Neural crest cell (in vitro differentiated cells): ENCODE results near the gene PEPD. TPM values are rescaled to one million over a fixed set of nuclear protein-coding genes. Genes with fewer than 3 reads are reported as not detected.

Source experiments
- DNase-seq: peaks from one replicate; pipeline ENCODE4 v3.0.0; 2021; ENCODE audit warnings: low read depth, mixed read lengths, low spot score
- H3K27ac Mint-ChIP-seq: one replicate; pipeline ENCODE4 v1.8.0; 2021; ENCODE audit warnings: mild to moderate bottlenecking, mixed read lengths; ENCODE audit not compliant: unreplicated experiment
- H3K27me3 Mint-ChIP-seq: 2 replicates; pipeline ENCODE4 v1.8.0; 2021; ENCODE audit warnings: low read depth, mild to moderate bottlenecking, mixed read lengths
- H3K36me3 Mint-ChIP-seq: 2 replicates; pipeline ENCODE4 v1.8.0; 2021; ENCODE audit warnings: low read depth, mild to moderate bottlenecking, mixed read lengths
- H3K4me1 Mint-ChIP-seq: 2 replicates; pipeline ENCODE4 v1.8.0; 2021; ENCODE audit warnings: mixed read lengths
- H3K4me3 Mint-ChIP-seq: one replicate; pipeline ENCODE4 v1.8.0; 2021; ENCODE audit warnings: mild to moderate bottlenecking, mixed read lengths
- H3K9me3 Mint-ChIP-seq: 2 replicates; pipeline ENCODE4 v1.8.0; 2021; ENCODE audit warnings: mixed read lengths
- total RNA-seq: library from RNA; stranded (reverse); gene quantifications from 2 replicates; pipeline ENCODE4 v1.2.1, GENCODE V29; 2021
- TF ChIP-seq, protein P1 (sequence below): fragments of 200-600 bp; sonication (generic); conservative IDR thresholded peaks from 2 replicates; pipeline ENCODE4 v1.5.0; 2021; ENCODE audit warnings: antibody characterized with exemption, mild to moderate bottlenecking

The PEPD gene
- total RNA-seq, 1 donor from 2014 or later = 39.0 TPM

DNA sequence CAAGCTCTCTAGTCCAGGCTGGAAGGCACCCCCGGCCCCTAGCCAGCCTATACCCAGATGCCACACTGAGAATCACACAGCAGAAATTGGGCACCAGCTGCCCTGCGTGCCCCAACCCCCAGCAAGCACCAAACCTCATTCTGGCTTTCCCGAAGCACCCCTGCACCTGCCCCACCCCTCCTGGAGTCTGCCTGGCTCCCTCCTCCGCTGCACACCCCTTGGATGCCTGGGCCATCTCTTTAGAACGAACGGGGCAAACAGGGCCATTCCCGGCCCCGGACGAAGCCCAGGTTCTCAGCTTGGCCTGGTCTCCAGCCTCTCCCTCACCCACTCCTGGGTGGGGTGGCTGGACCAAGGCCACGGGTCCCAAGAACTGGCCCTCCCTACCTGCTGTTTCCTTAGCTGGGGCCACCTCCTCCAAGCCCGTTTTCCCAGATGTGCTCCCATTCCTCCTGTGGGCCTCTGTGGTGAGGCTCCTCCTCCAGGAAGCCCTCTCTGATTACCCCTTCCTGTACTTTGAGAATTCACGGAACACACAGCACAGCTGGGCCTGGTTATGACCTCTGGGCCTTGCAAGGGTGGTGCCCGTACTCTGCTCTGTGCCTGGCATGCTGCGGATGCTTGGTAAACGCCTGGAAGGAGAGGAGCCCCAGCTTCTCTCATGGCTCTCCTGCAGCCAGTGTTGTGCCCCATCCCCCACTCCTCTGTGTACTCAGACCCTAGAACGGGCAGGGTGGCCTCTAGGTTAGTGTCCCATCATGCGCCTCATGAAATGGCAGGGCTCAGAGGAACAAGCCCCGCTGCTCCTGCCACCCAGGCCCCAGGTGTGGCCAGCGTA lies 126.6 kb downstream of the PEPD start:
- no peak for DNase-seq
- H3K4me1 Mint-ChIP-seq = peaks cover 4% of the 10 kb centered on the region
- no peaks in the 10 kb centered on the region for H3K36me3 Mint-ChIP-seq
- H3K4me3 Mint-ChIP-seq = no peak overlapping the region
- no peaks in the 10 kb centered on the region for H3K27me3 Mint-ChIP-seq
- no peak overlapping the region for H3K27ac Mint-ChIP-seq
- H3K9me3 Mint-ChIP-seq = no peaks in the 10 kb centered on the region
- TF ChIP-seq, protein P1, sequence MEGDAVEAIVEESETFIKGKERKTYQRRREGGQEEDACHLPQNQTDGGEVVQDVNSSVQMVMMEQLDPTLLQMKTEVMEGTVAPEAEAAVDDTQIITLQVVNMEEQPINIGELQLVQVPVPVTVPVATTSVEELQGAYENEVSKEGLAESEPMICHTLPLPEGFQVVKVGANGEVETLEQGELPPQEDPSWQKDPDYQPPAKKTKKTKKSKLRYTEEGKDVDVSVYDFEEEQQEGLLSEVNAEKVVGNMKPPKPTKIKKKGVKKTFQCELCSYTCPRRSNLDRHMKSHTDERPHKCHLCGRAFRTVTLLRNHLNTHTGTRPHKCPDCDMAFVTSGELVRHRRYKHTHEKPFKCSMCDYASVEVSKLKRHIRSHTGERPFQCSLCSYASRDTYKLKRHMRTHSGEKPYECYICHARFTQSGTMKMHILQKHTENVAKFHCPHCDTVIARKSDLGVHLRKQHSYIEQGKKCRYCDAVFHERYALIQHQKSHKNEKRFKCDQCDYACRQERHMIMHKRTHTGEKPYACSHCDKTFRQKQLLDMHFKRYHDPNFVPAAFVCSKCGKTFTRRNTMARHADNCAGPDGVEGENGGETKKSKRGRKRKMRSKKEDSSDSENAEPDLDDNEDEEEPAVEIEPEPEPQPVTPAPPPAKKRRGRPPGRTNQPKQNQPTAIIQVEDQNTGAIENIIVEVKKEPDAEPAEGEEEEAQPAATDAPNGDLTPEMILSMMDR = no peak

DNA sequence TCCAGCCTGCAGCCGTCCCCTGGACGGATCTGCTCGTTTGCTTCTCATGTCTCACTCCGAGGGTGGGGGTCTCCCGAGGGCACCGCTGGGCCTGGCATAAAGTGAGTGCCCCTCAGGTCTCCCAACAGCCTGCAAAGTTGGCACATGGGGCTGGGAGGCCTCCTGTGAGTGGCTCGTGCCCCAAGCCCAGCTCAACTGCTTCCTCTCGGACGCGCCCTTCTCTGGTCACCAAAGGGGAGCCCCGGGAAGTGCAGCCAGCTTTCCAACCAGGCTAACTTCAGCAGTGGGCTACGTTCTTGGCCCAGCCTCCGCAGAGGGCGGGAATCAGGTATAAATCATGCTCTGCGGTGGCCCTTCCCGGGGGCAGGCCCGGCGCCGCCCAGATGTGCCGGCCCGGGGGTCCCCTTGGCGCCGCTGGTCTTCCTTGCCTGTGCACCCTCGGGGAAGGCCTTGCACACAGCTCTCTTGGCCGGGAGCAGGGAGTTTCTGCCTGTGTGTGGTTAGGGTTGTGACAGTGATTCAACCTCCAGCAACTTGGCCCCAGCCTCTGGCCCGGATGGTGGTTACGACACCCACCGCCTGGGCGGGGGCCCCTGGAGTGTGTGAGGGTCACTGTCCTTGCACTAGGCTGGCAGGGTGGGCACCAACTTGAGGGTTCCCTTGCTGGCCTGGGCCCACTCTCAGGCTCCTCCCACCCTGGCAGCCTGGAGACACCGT lies 127.4 kb downstream of the PEPD start:
- H3K4me1 Mint-ChIP-seq = peaks cover 4% of the 10 kb centered on the region
- TF ChIP-seq, protein P1 = no peak
- H3K9me3 Mint-ChIP-seq = no peaks in the 10 kb centered on the region
- H3K36me3 Mint-ChIP-seq = no peaks in the 10 kb centered on the region
- H3K4me3 Mint-ChIP-seq = no peak overlapping the region
- H3K27me3 Mint-ChIP-seq = no peaks in the 10 kb centered on the region
- no peak overlapping the region for H3K27ac Mint-ChIP-seq
- no peak for DNase-seq

DNA sequence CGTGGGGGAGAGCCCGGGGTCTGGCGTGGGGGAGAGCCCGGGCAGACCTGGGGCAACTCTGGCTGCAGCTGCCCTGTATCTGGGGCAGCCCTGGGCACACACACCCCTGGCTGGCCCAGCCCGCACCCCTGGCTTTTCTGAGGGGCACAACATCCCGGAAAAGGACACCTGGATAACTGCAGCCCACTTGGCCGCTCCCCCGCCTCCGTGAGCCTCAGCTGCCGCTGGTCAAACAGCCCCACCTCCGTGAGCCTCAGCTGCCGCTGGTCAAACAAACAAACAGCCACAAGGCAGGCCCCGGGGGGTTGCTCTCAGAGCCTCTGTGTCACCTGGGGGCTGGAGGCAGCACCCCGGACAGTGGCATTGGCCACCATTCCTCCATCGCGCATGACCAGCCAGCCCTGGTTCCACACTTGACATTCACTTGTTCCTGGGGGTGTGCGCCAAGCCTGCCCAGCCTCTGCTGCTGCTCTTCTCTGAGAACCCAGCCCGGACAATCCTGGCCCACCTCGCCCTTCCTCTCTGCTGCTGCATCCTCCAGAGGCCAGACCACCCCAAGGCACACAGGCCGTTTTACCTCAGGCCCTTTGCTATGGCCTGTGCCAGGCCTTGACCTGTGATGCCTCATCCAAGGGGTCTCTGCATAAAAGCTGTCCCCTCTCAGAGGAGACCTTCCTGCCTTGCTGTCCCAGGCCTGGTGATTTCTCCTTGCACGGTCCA lies 128.1 kb downstream of the PEPD start:
- Mint-ChIP-seq H3K27me3 (no peaks in the 10 kb centered on the region), H3K36me3 (no peaks in the 10 kb centered on the region), H3K4me1 (peaks cover 4% of the 10 kb centered on the region), H3K4me3 (no peak overlapping the region), H3K9me3 (no peaks in the 10 kb centered on the region), H3K27ac (no peak overlapping the region)
- TF ChIP-seq, protein P1 = no peak
- DNase-seq = no peak

DNA sequence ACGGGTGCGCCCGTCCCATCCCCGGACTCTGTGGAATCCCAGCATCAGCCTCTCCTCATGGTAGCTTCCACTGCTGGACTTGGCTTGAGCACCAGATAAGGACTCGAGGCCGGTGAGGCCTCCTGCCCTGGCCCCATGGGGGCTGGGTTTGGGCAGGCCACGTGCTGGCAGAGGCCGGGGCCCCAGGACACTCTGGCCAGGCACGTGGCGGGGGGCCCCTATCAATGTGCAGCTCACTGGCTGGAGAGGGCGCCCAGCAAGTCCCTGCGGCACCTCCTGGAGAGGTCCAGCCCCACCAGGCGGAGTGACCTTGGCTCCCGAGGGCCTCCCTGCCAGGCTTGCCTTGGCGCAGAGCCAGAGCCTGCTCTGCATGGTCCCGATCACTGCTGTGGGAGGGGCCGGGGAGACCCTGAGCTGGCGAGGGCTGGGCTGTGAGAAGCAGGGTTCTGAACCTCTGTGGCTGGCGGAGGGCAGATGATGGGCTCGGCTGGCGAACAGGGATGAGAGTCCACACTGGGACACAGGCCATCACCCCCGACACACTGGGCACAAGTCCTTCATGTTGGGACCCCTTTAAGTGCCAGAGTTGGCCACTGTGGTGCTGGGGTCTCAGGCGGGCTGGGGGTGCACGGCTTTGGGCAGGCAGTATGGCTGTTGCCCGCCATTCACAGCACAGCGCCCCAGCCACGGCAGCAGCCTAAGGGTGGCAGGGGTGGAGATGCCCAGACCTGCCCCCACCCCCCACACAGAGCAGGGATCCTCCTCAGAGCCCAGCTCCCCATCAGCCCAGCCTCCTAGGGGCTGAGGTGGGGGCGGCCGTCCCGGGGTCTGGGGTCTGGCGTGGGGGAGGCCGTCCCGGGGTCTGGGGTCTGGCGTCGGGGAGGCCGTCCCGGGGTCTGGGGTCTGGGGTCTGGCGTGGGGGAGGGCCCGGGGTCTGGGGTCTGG lies 129.0 kb downstream of the PEPD start:
- TF ChIP-seq, protein P1 = no peak
- Mint-ChIP-seq H3K27me3 (no peaks in the 10 kb centered on the region), H3K36me3 (no peaks in the 10 kb centered on the region), H3K9me3 (no peaks in the 10 kb centered on the region), H3K4me1 (peaks cover 4% of the 10 kb centered on the region), H3K4me3 (no peak overlapping the region), H3K27ac (no peak overlapping the region)
- DNase-seq = no peak
